IPS-11a (cell line): ENCODE data around the gene HS3ST3B1.

Source experiments
- H3K4me3 ChIP-seq: one replicate; pipeline ENCODE4 v1.5.1; 2013; ENCODE audit warnings: low read depth, low read length, control low read depth

Gene HS3ST3B1

DNA sequence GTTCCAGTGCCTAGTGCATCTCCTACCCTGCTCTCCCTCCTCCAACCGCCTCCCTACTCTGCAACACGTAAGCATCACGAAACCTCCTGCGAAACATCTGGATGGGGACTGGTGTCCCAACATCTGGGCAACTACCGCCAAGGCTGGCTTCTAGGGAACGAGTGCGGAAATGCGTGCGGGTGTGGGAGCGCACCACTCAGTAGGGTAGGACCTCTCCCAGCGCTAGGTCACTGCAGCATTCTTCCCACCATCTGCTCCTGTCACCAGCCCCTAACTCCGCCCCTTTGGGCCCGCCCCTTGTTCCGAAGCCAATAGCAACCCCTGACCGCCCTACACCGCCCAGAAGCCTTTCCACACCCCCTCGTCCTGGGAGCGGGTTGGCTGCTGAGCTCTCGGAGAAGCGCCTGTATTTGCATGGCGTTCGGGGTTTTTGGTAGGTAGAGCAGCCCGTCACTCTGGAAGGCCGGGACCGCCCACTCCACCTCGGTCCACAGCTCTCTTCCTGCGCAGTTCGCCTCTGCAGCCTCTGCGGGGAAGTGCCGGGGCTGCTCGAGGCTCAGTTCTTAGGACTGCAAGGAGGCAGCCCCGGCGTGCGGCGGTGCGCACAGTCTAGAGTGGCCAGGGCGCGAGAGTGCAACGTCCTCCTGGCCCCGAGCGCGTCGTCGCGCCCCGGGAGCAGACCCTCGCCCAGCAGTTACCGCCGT is at the start of gene HS3ST3B1:
HS3ST3B1 (plus strand) TSS at position 507 of the 704 bp plus-strand sequence. CDS start 438 bp downstream, outside the sequence.
- H3K4me3 ChIP-seq, result peak within 1 kb of the TSS; percentile 79

DNA sequence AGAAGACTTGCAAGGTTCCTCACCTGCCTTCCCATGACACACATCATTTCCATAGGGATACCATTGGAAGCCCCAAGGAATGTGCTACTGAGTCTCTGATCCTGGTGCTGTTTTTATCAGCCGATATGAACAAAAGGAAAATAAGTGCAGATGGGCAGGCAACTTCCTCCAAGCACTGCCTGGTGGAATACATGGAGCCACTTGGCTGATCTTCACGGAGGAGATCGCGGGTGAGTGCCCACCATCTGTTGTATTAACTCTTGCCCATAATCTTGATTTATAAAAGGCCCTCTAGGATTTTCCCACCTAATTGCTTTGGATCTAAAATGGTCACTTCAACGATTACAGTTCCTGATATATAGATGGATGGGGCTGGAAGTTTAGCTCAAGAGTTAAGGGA is 39.5 kb upstream of the HS3ST3B1 start:
- no peak overlapping the region for H3K4me3 ChIP-seq

GRCh38 chr17:14268264-14268663 is 32.6 kb upstream of the HS3ST3B1 start:
- no peak overlapping the region for H3K4me3 ChIP-seq

DNA sequence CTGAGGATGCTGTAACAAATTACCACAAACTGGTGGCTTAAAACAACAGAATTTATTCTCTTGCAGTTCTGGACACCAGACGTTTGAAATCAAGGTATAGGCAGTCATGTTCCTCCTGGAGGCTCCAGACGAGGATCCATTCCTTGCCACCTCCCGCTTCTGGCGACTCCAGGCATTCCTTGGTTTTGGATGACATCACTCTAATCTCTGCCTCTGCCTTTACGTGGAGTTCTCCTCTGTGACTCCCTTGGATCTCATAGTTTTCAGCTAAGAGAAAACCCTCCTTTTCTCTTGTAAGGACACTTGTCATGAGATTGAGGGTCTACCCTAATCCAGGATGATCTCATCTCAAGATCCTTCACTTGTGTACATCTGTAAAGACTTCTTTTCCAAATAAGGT is 31.4 kb upstream of the HS3ST3B1 start:
- H3K4me3 ChIP-seq, result no peak overlapping the region

GRCh38 chr17:14270508-14270907 is 30.4 kb upstream of the HS3ST3B1 start:
- no peak overlapping the region for H3K4me3 ChIP-seq

DNA sequence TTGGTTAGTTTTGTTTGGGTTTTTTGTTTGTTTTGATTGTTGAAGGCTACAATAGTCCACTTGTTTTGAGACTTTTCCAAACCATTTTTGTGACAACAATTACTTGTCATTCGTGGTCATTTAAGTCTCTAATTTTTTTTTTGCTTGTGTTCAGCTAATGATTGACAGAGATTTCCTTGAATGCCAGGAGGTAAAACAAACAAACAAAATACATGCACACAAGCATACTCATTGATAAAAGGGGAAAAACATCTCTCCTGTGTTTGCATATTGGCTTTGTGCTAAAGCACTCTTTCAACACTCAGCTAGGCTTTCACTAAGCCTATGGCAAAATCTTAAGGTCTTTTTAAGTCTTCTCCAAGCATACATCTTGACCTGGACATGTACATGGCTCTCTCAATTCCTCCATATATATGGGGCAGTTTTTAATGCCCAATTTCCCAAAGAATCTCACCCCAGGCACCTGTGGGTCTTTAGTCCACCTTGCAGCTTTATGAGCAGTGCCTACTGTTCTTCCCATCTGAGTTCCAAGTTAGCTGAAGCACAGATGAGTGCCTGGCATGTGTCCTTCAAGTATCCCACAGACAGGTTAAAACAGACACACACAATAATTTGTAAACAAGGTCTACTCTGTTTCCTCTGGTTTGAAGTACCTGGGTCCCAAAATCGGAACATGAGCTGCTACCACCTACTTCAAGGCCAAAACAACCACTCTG is 24.2 kb upstream of the HS3ST3B1 start:
- no peak overlapping the region for H3K4me3 ChIP-seq

- H3K4me3 ChIP-seq, result no peak overlapping the region
These were observed 19.4 kb upstream of the HS3ST3B1 start for GRCh38 chr17:14281530-14281929.

DNA sequence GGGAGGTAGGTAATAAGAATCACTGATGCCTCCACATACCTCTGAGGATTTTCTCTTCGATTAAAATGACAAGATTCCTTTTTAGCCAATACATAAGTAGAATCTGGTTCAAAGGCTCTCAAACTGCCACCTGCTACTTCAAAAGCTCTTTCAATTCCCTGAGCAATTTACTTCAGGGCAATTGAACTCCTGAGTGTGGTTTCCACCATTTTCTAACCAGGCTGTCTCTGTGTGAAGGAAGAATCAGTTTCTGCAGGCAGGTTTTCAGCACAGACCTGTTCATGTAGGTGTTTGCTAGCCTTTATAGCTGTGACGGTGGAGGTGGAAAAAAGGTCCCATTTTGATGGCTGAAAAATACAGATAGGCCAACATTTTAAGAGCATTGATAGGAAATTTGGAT is 18.2 kb upstream of the HS3ST3B1 start:
- H3K4me3 ChIP-seq, result no peak overlapping the region

- H3K4me3 ChIP-seq, result no peak overlapping the region
These were observed 11.7 kb upstream of the HS3ST3B1 start for GRCh38 chr17:14289162-14289561.

GRCh38 chr17:14294876-14295275 is 6.0 kb upstream of the HS3ST3B1 start:
- H3K4me3 ChIP-seq, result no peak overlapping the region

DNA sequence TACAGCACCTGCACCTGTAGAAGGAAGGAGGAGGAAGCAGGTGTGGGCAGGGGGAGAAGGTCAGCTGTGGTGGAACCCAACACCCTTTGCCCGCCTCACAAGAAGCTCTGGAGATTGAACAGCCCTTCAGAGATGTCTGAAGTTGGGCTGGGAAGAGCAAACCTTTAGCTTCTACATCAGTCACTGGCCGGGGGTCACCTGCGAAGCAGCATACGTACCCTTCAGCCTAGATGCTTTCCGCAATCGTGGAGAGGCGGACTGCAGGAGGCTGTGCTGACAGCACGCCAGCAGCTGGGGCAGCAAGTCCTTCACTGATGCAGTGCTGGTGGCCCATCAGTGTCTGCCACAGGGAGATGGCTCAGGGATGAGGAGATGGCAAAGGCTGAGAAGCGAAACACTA is 5.2 kb upstream of the HS3ST3B1 start:
- no peak overlapping the region for H3K4me3 ChIP-seq

GRCh38 chr17:14296166-14296910 is 4.5 kb upstream of the HS3ST3B1 start:
- H3K4me3 ChIP-seq, result peak overlapping the region; percentile 31

DNA sequence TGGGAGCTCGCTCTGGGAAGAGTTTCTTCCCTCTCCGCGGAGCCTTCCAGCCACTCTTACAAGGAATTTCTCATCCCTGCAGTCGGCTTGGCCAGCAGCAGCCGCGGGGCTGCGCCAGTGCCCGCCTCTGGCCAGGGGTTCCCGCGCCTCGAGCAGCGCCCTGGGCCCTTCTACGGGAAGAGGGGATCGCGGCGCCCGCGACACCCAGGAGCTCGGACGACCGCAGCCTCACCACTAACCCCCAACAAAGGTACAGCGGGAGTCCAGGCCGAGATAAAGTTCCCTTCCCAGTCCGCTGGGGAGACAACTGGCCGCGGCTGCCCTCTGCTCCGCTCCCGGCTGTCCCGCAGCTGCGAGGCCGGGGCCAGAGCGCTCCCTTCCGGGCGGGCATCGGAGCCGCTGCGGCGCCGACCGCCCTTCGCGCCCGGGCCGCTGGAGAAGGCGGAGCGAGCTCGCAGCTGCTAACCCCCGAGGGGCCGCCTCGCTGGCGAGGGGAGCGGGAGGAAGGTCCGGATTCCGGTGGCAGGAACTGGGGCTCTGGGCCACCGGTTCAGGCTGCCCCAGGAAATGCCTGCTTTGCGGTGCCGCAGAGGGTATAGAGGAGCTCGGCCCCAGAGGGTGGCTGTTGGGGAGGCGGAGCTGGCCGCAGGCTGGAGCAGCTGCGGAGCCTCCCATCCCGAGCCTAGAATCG is 3.6 kb upstream of the HS3ST3B1 start:
- H3K4me3 ChIP-seq, result peak overlapping the region; percentile 31

DNA sequence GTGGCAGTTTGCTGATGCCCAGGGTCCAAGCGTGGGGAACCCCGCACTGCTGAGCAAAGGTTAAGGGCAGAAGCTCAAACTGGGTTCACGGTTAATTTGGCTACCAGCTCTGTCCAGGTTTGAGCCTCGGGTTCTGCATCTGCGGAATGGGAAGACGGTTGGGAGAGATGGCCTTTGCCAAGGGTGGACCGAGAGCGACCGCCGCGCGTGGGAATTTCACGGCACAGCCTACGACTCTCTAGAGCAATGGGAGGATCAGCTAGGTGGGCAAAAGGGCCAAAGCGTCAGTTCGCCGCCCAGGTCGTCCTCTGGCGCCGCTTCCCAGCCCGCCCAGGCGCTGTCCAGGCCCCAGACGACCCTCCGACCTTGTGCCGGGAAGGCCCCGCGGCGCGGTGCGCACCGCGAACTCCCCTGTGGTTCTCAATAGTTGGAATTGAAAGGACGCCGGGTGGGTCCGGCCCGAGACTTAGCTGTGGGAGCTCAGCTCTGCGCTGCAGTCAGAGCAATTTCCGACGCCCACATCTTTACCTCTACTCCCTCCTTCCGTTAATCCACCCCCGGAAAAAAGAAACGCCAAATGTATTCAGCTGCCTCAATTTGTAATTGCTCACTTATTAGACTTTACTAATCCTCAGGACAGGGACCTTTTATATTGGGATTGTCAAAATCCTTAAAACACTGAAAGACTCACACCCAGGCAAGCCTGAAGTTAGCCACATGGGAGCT is 2.5 kb upstream of the HS3ST3B1 start:
- H3K4me3 ChIP-seq, result no peak overlapping the region

GRCh38 chr17:14298947-14299279 is 2.0 kb upstream of the HS3ST3B1 start:
- peak overlapping the region; percentile 13 for H3K4me3 ChIP-seq

GRCh38 chr17:14299280-14300141 is 1.4 kb upstream of the HS3ST3B1 start:
- H3K4me3 ChIP-seq, result peak overlapping the region; percentile 13

GRCh38 chr17:14301279-14302090 is 604 bp downstream of the HS3ST3B1 start:
- H3K4me3 ChIP-seq, result peak overlapping the region; percentile 79

DNA sequence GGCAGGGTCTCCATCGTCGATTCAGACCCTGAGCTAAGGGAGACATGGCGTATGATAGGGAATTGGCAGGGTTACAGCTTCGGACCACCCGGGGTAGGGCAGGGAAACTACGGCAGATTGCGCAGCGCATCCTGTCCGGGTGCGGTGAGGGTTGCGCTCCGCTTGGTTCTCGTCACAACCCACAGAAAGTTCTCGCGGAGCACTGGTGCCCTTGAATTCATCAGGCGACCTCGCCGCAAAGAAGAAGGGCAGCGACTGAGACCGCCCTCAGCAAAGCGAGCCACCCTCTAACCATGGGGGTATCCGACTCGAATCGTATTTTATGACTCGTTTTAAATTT is 1.2 kb downstream of the HS3ST3B1 start:
- peak overlapping the region; percentile 79 for H3K4me3 ChIP-seq
